22Rv1 (cell line): Measurements from ENCODE around the gene HGFAC.

Experiments
- H3K27ac ChIP-seq: fragments of 450-650 bp; 2 replicates; pipeline ENCODE4 v1.5.1; 2017
- CTCF ChIP-seq: fragments of 450-650 bp; IDR thresholded peaks from 2 replicates; pipeline ENCODE4 v1.5.1; 2017; ENCODE audit warnings: mild to moderate bottlenecking
- ZFX ChIP-seq: fragments of 450-650 bp; IDR thresholded peaks from 2 replicates; pipeline ENCODE4 v1.6.1; 2017; ENCODE audit warnings: antibody characterized with exemption, borderline replicate concordance

The HGFAC gene

GRCh38 chr4:3434881-3435685 lies 6.7 kb upstream of the HGFAC start:
- H3K27ac ChIP-seq, result no peak overlapping the region
- TF ChIP-seq ZFX (no peak), CTCF (no peak)

- TF ChIP-seq CTCF (no peak), ZFX (no peak)
- no peak overlapping the region for H3K27ac ChIP-seq
These were observed 6.1 kb upstream of the HGFAC start for GRCh38 chr4:3435686-3435956.

GRCh38 chr4:3436048-3436797 lies 5.5 kb upstream of the HGFAC start:
- TF ChIP-seq ZFX (no peak), CTCF (no peak)
- peak overlapping the region; percentile 67 for H3K27ac ChIP-seq

- TF ChIP-seq CTCF (no peak), ZFX (no peak)
- H3K27ac ChIP-seq, result peak overlapping the region; percentile 67
These were observed 4.8 kb upstream of the HGFAC start for GRCh38 chr4:3436798-3437581.

GRCh38 chr4:3437582-3437936 lies 4.2 kb upstream of the HGFAC start:
- no peak for TF ChIP-seq ZFX
- no peak for TF ChIP-seq CTCF
- peak overlapping the region; percentile 67 for H3K27ac ChIP-seq

- no peak overlapping the region for H3K27ac ChIP-seq
These were observed 3.5 kb upstream of the HGFAC start for GRCh38 chr4:3437998-3438846.

More at GRCh38 chr4:3437998-3438846, 3.5 kb upstream of the HGFAC start:
- TF ChIP-seq ZFX (no peak), CTCF (no peak)
